GM12891 (cell line): ENCODE data around the gene SPOCD1.

Experiments
- PAX5 ChIP-seq: IDR thresholded peaks from 2 replicates; pipeline ENCODE4 v1.6.1; 2011; ENCODE audit warnings: low read length, moderate library complexity, mild to moderate bottlenecking; ENCODE audit not compliant: insufficient read depth, severe bottlenecking
- POLR2A ChIP-seq: IDR thresholded peaks from 2 replicates; pipeline ENCODE4 v1.6.1; 2011; ENCODE audit warnings: low read depth, low read length, control low read depth
- POLR2AphosphoS5 ChIP-seq: IDR thresholded peaks from 2 replicates; pipeline ENCODE4 v1.6.1; 2011; ENCODE audit warnings: low read depth, low read length, control low read depth
- POU2F2 ChIP-seq: IDR thresholded peaks from 2 replicates; pipeline ENCODE4 v1.6.1; 2011; ENCODE audit warnings: low read depth, mild to moderate bottlenecking, control low read depth, low read length, moderate library complexity
- SPI1 ChIP-seq: IDR thresholded peaks from 2 replicates; pipeline ENCODE4 v1.6.1; 2011; ENCODE audit warnings: low read depth, low read length, control low read depth
- TAF1 ChIP-seq: IDR thresholded peaks from 2 replicates; pipeline ENCODE4 v1.6.1; 2011; ENCODE audit warnings: low read depth, low read length, control low read depth

DNA sequence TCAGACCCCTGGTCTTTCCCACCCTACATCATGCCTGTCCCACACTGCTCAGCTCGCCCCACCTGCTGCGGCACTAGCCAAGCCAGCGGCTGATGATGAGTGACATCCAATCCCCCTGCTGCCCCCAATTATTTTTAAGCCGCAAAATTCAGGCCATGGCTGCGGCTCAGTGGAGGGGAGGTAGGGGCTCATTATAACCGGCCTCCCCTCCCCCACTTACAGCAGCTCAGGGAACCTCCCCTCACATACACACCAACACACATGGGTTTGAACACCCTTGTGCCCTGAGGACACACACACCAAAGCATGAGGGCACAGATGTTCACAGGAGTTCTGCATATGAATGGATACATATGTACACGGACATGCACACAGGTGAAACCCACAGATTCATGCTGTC is 57.0 kb downstream of the SPOCD1 start:
- TF ChIP-seq POLR2AphosphoS5: no peak
- TF ChIP-seq POLR2A: no peak
- no peak for TF ChIP-seq TAF1
- no peak for TF ChIP-seq SPI1
- no peak for TF ChIP-seq POU2F2
- no peak for TF ChIP-seq PAX5
